Peyer's patch (tissue), 4 donors: ENCODE measurements around the gene MT1HL1. TPM values are rescaled to one million over a fixed set of nuclear protein-coding genes. Genes with fewer than 3 reads are reported as not detected.

ENCODE experiments used
- DNase-seq, 3 donors: peaks; one replicate each; pipeline ENCODE4 v3.0.0-alpha.2; 2017 to 2019
- H3K27ac ChIP-seq, 4 donors: fragments of 200-600 bp; sonication (generic); one replicate each; pipeline ENCODE4 v1.5.1; 2016 to 2019
- H3K27me3 ChIP-seq, 2 donors: fragments of 200-600 bp; sonication (generic); one replicate each; pipeline ENCODE4 v1.5.1; 2019
- H3K36me3 ChIP-seq, 3 donors: fragments of 200-600 bp; sonication (generic); one replicate each; pipeline ENCODE4 v1.5.1; 2016 to 2019
- H3K4me1 ChIP-seq, 4 donors: fragments of 200-600 bp; sonication (generic); one replicate each; pipeline ENCODE4 v1.5.1; 2016 to 2019
- H3K4me3 ChIP-seq, 4 donors: fragments of 200-600 bp; sonication (generic); 1 replicate in 3 of 4; 2 replicates in 1 of 4; pipeline ENCODE4 v1.5.1; 2016 to 2019; ENCODE audit warnings: mild to moderate bottlenecking in 1 of 4
- H3K9me3 ChIP-seq, 4 donors: fragments of 200-600 bp; sonication (generic); one replicate each; pipeline ENCODE4 v1.5.1; 2016 to 2019; ENCODE audit warnings: mild to moderate bottlenecking in 1 of 4
- POLR2A ChIP-seq, 2 donors: fragments of 450-650 bp; IDR thresholded peaks; one replicate each; pipeline ENCODE4 v1.5.1; 2017; ENCODE audit warnings: antibody characterized with exemption in 2 of 2, mild to moderate bottlenecking in 2 of 2, moderate library complexity in 2 of 2
- total RNA-seq, 4 donors: library from RNA; depleted of rRNA; stranded (reverse); fragments of >200 nt; gene quantifications; one replicate each; pipeline ENCODE4 v1.1.0, GENCODE V29; 2016
- TF ChIP-seq, protein P1 (sequence below), 6 experiments: fragments of 450-650 bp in 4 of 6; fragments of 200-600 bp in 2 of 6; sonication (generic) in 1 of 6; IDR thresholded peaks; one replicate each; pipeline ENCODE4 v1.5.1; 2017 to 2019; ENCODE audit warnings: antibody characterized with exemption in 6 of 6, mild to moderate bottlenecking in 3 of 6, moderate library complexity in 1 of 6

The MT1HL1 gene
- total RNA-seq, 4 donors from 2014 or later, result not detected

- no peak overlapping the region for H3K4me3 ChIP-seq
- TF ChIP-seq, protein P1, sequence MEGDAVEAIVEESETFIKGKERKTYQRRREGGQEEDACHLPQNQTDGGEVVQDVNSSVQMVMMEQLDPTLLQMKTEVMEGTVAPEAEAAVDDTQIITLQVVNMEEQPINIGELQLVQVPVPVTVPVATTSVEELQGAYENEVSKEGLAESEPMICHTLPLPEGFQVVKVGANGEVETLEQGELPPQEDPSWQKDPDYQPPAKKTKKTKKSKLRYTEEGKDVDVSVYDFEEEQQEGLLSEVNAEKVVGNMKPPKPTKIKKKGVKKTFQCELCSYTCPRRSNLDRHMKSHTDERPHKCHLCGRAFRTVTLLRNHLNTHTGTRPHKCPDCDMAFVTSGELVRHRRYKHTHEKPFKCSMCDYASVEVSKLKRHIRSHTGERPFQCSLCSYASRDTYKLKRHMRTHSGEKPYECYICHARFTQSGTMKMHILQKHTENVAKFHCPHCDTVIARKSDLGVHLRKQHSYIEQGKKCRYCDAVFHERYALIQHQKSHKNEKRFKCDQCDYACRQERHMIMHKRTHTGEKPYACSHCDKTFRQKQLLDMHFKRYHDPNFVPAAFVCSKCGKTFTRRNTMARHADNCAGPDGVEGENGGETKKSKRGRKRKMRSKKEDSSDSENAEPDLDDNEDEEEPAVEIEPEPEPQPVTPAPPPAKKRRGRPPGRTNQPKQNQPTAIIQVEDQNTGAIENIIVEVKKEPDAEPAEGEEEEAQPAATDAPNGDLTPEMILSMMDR (IDR thresholded peaks at IDR 0.05), result no peak
- TF ChIP-seq POLR2A (IDR thresholded peaks at IDR 0.05), result no peak
- no peaks in the 10 kb centered on the region for H3K36me3 ChIP-seq
- H3K27me3 ChIP-seq, result no peaks in the 10 kb centered on the region
- H3K4me1 ChIP-seq, result no peaks in the 10 kb centered on the region
- no peaks in the 10 kb centered on the region for H3K9me3 ChIP-seq
- H3K27ac ChIP-seq, result no peak overlapping the region
- DNase-seq, result no peak
These were observed 3.1 kb upstream of the MT1HL1 start for GRCh38 chr1:237007147-237007881.

DNA sequence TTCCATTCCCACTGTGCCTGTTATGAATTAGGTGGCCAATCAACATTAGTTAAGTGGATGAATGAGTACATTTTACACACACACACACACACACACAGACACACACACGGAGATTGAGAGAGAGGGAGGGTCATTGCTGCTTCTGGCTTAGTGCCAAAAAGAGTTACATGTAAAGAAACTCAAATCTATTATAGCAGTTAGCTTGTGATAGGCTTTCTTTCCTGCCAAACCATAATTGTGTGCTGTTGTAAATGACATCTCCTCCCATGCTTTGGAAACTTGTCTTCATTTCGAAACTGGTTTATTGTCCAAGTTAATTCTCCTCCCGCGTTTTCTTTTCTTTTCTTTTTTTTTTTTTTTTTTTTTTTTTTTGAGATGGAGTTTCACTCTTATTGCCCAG lies 1.4 kb upstream of the MT1HL1 start:
- DNase-seq, result no peak
- Histone ChIP-seq H3K4me3 (no peak overlapping the region), H3K4me1 (no peaks in the 10 kb centered on the region), H3K9me3 (no peaks in the 10 kb centered on the region), H3K36me3 (no peaks in the 10 kb centered on the region), H3K27ac (no peak overlapping the region), H3K27me3 (no peaks in the 10 kb centered on the region)
- TF ChIP-seq POLR2A (IDR thresholded peaks at IDR 0.05), result no peak
- TF ChIP-seq, protein P1 (IDR thresholded peaks at IDR 0.05), result no peak

GRCh38 chr1:237003516-237003915 lies 725 bp downstream of the MT1HL1 start:
- TF ChIP-seq, protein P1 (IDR thresholded peaks at IDR 0.05), result no peak
- no peak for TF ChIP-seq POLR2A (IDR thresholded peaks at IDR 0.05)

GRCh38 chr1:237000191-237000590 lies 4.0 kb downstream of the MT1HL1 start:
- H3K4me3 ChIP-seq, result no peak overlapping the region
- no peaks in the 10 kb centered on the region for H3K4me1 ChIP-seq
- H3K27ac ChIP-seq, result no peak overlapping the region
- H3K9me3 ChIP-seq, result no peaks in the 10 kb centered on the region
- no peaks in the 10 kb centered on the region for H3K27me3 ChIP-seq
- TF ChIP-seq, protein P1 (IDR thresholded peaks at IDR 0.05), result no peak
- no peak for TF ChIP-seq POLR2A (IDR thresholded peaks at IDR 0.05)
- DNase-seq, result no peak
- no peaks in the 10 kb centered on the region for H3K36me3 ChIP-seq

More at GRCh38 chr1:237003516-237003915, 725 bp downstream of the MT1HL1 start:
- Histone ChIP-seq H3K9me3 (no peaks in the 10 kb centered on the region), H3K27ac (no peak overlapping the region), H3K36me3 (no peaks in the 10 kb centered on the region), H3K4me3 (no peak overlapping the region), H3K27me3 (no peaks in the 10 kb centered on the region), H3K4me1 (no peaks in the 10 kb centered on the region)
- DNase-seq, result no peak

GRCh38 chr1:236998546-236998945 lies 5.7 kb downstream of the MT1HL1 start:
- no peak for DNase-seq
- TF ChIP-seq, protein P1 (IDR thresholded peaks at IDR 0.05), result no peak
- TF ChIP-seq POLR2A (IDR thresholded peaks at IDR 0.05), result no peak
- no peaks in the 10 kb centered on the region for H3K4me1 ChIP-seq
- no peaks in the 10 kb centered on the region for H3K36me3 ChIP-seq
- H3K27me3 ChIP-seq, result no peaks in the 10 kb centered on the region
- H3K9me3 ChIP-seq, result no peaks in the 10 kb centered on the region
- no peak overlapping the region for H3K27ac ChIP-seq
- H3K4me3 ChIP-seq, result no peak overlapping the region
